SK-N-SH (cell line): ENCODE results near the gene KCNF1. TPM values are rescaled to one million over a fixed set of nuclear protein-coding genes. Genes with fewer than 3 reads are reported as not detected.

Experiments
- CTCF ChIA-PET: fragments of 300-600, 350-600 bp; formaldehyde crosslinking; extraction: SDS; loops from one replicate; lab custom pipeline; 2021; lab: Yijun Ruan, JAX
- POLR2A ChIA-PET: fragments of 350-600 bp; sonication (Branson Sonifier 250); formaldehyde crosslinking; extraction: SDS; loops from one replicate; lab custom pipeline; 2020; ENCODE audit warnings: antibody characterized with exemption, inconsistent platforms; lab: Yijun Ruan, JAX
- DNase-seq: peaks from one replicate; pipeline ENCODE4 v3.0.0; 2012
- H2AFZ ChIP-seq: fragments of 200-600 bp; sonication (generic); 2 replicates; pipeline ENCODE4 v1.8.1; 2016; ENCODE audit warnings: antibody characterized with exemption, mild to moderate bottlenecking, low read depth
- H3F3A ChIP-seq: fragments of 200-600 bp; sonication (generic); replicated peaks from 2 replicates; pipeline ENCODE3; 2016; ENCODE audit warnings: antibody characterized with exemption, mild to moderate bottlenecking; ENCODE audit not compliant: insufficient read depth
- H3K27ac ChIP-seq, 2 experiments: fragments of 200-500 bp in 1 of 2; fragments of 200-600 bp in 1 of 2; sonication (Bioruptor generic) in 1 of 2; sonication (generic), shearing (Covaris generic) in 1 of 2; 2 replicates each; pipeline versions ENCODE4 v1.5.1 to v1.6.1; 2014 to 2016; ENCODE audit warnings: low read depth in 2 of 2, inconsistent platforms in 1 of 2, low read length in 1 of 2, mild to moderate bottlenecking in 1 of 2, mixed read lengths in 1 of 2
- H3K27me3 ChIP-seq: fragments of 200-600 bp; sonication (generic), shearing (Covaris generic); 2 replicates; pipeline ENCODE4 v1.6.1; 2016; ENCODE audit warnings: mixed run types; ENCODE audit not compliant: insufficient read depth
- H3K36me3 ChIP-seq, 2 experiments: fragments of 200-500 bp in 1 of 2; fragments of 200-600 bp in 1 of 2; sonication (Bioruptor generic) in 1 of 2; sonication (generic) in 1 of 2; replicated peaks in 1 of 2; 2 replicates each; pipeline versions ENCODE3 to v1.5.1; 2014 to 2016; ENCODE audit warnings: low read length in 1 of 2, mild to moderate bottlenecking in 1 of 2; ENCODE audit not compliant: insufficient read depth in 2 of 2, control insufficient read depth in 1 of 2
- H3K4me1 ChIP-seq, 2 experiments: fragments of 200-500 bp in 1 of 2; fragments of 200-600 bp in 1 of 2; sonication (Bioruptor generic) in 1 of 2; sonication (generic), shearing (Covaris generic) in 1 of 2; 2 replicates each; pipeline versions ENCODE4 v1.5.1 to v1.6.1; 2014 to 2016; ENCODE audit warnings: low read depth in 1 of 2, low read length in 1 of 2, mixed run types in 1 of 2; ENCODE audit not compliant: insufficient read depth in 2 of 2, control insufficient read depth in 1 of 2
- H3K4me2 ChIP-seq: fragments of 200-600 bp; sonication (generic), shearing (Covaris generic); 2 replicates; pipeline ENCODE4 v1.6.1; 2017; ENCODE audit warnings: mixed run types
- H3K4me3 ChIP-seq, 2 experiments: fragments of 200-500 bp in 1 of 2; fragments of 200-600 bp in 1 of 2; sonication (Bioruptor generic) in 1 of 2; sonication (generic), shearing (Covaris generic) in 1 of 2; 2 replicates each; pipeline versions ENCODE4 v1.5.1 to v1.8.1; 2014 to 2016; ENCODE audit warnings: low read depth in 2 of 2, inconsistent platforms in 1 of 2, low read length in 1 of 2, mild to moderate bottlenecking in 1 of 2, mixed read lengths in 1 of 2, moderate library complexity in 1 of 2
- H3K79me2 ChIP-seq: fragments of 200-600 bp; sonication (generic); 2 replicates; pipeline ENCODE4 v1.8.1; 2017; ENCODE audit warnings: mild to moderate bottlenecking; ENCODE audit not compliant: insufficient read depth
- H3K9ac ChIP-seq: fragments of 200-600 bp; sonication (generic); 2 replicates; pipeline ENCODE4 v1.6.1; 2017; ENCODE audit warnings: mixed run types
- H3K9me2 ChIP-seq: fragments of 200-600 bp; sonication (generic); 2 replicates; pipeline ENCODE4 v1.6.1; 2017; ENCODE audit warnings: mixed run types
- H3K9me3 ChIP-seq: fragments of 200-600 bp; sonication (generic); 2 replicates; pipeline ENCODE4 v1.6.1; 2017; ENCODE audit warnings: mixed run types, mild to moderate bottlenecking, moderate library complexity
- H4K20me1 ChIP-seq: fragments of 200-600 bp; sonication (generic); 2 replicates; pipeline ENCODE4 v1.6.1; 2017; ENCODE audit warnings: mild to moderate bottlenecking, mixed run types; ENCODE audit not compliant: insufficient read depth
- CHD2 ChIP-seq: fragments of 150-350 bp; IDR thresholded peaks from 2 replicates; pipeline ENCODE4 v1.6.1; 2018; ENCODE audit warnings: low read length; ENCODE audit not compliant: partially characterized antibody
- EP300 ChIP-seq, 2 experiments: IDR thresholded peaks; 2 replicates each; pipeline versions ENCODE4 v1.4.0 to v1.6.1; 2012; ENCODE audit warnings: borderline replicate concordance in 1 of 2, low read depth in 1 of 2, low read length in 1 of 2
- IRF3 ChIP-seq: fragments of 150-350 bp; IDR thresholded peaks from 2 replicates; pipeline ENCODE4 v1.6.1; 2016; ENCODE audit warnings: mild to moderate bottlenecking, low read depth, low read length
- MEF2A ChIP-seq: IDR thresholded peaks from 2 replicates; pipeline ENCODE4 v1.4.0; 2012; ENCODE audit warnings: low read depth, borderline replicate concordance
- PBX3 ChIP-seq: IDR thresholded peaks from 2 replicates; pipeline ENCODE4; 2012
- POLR2AphosphoS5 ChIP-seq: IDR thresholded peaks from 2 replicates; pipeline ENCODE4 v1.6.1; 2012; ENCODE audit warnings: low read depth, low read length
- RFX5 ChIP-seq: IDR thresholded peaks from 2 replicates; pipeline ENCODE4 v1.6.1; 2012; ENCODE audit warnings: mild to moderate bottlenecking, improper control_type of control experiment, low read length
- TCF12 ChIP-seq: IDR thresholded peaks from 2 replicates; pipeline ENCODE4 v1.4.0; 2012
- YY1 ChIP-seq: IDR thresholded peaks from 2 replicates; pipeline ENCODE4 v1.4.0; 2012; ENCODE audit warnings: low read depth, mild to moderate bottlenecking
- WGBS: methylation state at CpG from one replicate; pipeline ENCODE4 v1.1.6; 2017; ENCODE audit warnings: low lambda C conversion rate; 5-methylcytosine and 5-hydroxymethylcytosine counted together
- polyA plus RNA-seq, 3 experiments: library from polyadenylated mRNA; depleted of rRNA; stranded (reverse); fragments of >200 nt; gene quantifications; 2 replicates each; pipeline ENCODE4 v1.2.3, GENCODE V29; 2012
- TF ChIP-seq, protein P1 (sequence below): fragments of 200-600 bp; sonication (generic); IDR thresholded peaks from 2 replicates; pipeline ENCODE4 v1.6.1; 2017; ENCODE audit warnings: antibody characterized with exemption, mild to moderate bottlenecking, moderate library complexity
- TF ChIP-seq, protein P2 (sequence below): IDR thresholded peaks from 2 replicates; pipeline ENCODE4 v1.6.1; 2012; ENCODE audit warnings: mild to moderate bottlenecking, low read depth, low read length, moderate library complexity

The KCNF1 gene
- polyA plus RNA-seq, 1 of the 3 experiments (the other 2 are of a cell fraction): 0.23 TPM

DNA sequence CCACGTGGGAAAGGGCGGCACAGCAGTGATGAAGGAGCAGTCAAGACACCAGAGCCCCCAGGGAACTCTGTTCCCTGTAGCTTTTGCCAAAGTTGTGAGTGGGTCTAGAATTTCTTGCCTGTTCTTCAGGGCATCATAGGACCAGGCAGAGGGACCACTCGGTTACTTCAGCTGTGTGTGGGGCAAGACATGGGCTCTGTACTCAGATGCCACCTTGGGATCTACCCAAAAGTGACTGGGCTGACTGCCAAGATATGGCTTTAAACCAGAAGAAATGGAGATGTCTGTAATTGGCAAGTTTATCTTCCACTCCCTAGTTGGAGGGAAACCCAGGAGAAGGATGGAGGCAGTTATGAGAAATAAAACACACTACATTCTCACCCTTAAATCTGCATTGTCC, 29.6 kb downstream of the KCNF1 start:
- Histone ChIP-seq H4K20me1 (no peaks in the 10 kb centered on the region), H3F3A (no peaks in the 10 kb centered on the region), H3K9ac (no peak overlapping the region), H2AFZ (no peak overlapping the region), H3K9me2 (no peaks in the 10 kb centered on the region), H3K79me2 (no peaks in the 10 kb centered on the region), H3K4me1 (peaks cover 7 to 9% of the 10 kb centered on the region in 2 experiments; a peak in 3 of 4 replicates), H3K4me2 (no peak overlapping the region), H3K9me3 (no peaks in the 10 kb centered on the region), H3K36me3 (no peaks in the 10 kb centered on the region), H3K27ac (no peak overlapping the region), H3K27me3 (no peaks in the 10 kb centered on the region), H3K4me3 (no peak overlapping the region)
- CTCF ChIA-PET: interaction anchor here (1.0 to 2.0 kb wide), 4 partner anchors 10 to 109 kb away, joined by 3 to 5 read pairs (median 4); partner anchors contain the start of gene KCNF1
- POLR2A ChIA-PET: no interaction called here
- 68% methylated on average over 3 of the region's 3 CpGs for WGBS
- TF ChIP-seq TCF12 (no peak), YY1 (no peak), EP300 (IDR thresholded peaks at IDR 0.05; ENCODE audit: borderline replicate concordance in 1 of 2, low read depth in 1 of 2, low read length in 1 of 2) (no peak), CHD2 (no peak), IRF3 (no peak), POLR2AphosphoS5 (no peak), PBX3 (no peak), MEF2A (no peak), RFX5 (no peak)
- TF ChIP-seq, protein P1, sequence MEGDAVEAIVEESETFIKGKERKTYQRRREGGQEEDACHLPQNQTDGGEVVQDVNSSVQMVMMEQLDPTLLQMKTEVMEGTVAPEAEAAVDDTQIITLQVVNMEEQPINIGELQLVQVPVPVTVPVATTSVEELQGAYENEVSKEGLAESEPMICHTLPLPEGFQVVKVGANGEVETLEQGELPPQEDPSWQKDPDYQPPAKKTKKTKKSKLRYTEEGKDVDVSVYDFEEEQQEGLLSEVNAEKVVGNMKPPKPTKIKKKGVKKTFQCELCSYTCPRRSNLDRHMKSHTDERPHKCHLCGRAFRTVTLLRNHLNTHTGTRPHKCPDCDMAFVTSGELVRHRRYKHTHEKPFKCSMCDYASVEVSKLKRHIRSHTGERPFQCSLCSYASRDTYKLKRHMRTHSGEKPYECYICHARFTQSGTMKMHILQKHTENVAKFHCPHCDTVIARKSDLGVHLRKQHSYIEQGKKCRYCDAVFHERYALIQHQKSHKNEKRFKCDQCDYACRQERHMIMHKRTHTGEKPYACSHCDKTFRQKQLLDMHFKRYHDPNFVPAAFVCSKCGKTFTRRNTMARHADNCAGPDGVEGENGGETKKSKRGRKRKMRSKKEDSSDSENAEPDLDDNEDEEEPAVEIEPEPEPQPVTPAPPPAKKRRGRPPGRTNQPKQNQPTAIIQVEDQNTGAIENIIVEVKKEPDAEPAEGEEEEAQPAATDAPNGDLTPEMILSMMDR: no peak
- TF ChIP-seq, protein P2, sequence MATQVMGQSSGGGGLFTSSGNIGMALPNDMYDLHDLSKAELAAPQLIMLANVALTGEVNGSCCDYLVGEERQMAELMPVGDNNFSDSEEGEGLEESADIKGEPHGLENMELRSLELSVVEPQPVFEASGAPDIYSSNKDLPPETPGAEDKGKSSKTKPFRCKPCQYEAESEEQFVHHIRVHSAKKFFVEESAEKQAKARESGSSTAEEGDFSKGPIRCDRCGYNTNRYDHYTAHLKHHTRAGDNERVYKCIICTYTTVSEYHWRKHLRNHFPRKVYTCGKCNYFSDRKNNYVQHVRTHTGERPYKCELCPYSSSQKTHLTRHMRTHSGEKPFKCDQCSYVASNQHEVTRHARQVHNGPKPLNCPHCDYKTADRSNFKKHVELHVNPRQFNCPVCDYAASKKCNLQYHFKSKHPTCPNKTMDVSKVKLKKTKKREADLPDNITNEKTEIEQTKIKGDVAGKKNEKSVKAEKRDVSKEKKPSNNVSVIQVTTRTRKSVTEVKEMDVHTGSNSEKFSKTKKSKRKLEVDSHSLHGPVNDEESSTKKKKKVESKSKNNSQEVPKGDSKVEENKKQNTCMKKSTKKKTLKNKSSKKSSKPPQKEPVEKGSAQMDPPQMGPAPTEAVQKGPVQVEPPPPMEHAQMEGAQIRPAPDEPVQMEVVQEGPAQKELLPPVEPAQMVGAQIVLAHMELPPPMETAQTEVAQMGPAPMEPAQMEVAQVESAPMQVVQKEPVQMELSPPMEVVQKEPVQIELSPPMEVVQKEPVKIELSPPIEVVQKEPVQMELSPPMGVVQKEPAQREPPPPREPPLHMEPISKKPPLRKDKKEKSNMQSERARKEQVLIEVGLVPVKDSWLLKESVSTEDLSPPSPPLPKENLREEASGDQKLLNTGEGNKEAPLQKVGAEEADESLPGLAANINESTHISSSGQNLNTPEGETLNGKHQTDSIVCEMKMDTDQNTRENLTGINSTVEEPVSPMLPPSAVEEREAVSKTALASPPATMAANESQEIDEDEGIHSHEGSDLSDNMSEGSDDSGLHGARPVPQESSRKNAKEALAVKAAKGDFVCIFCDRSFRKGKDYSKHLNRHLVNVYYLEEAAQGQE: no peak
- no peak for DNase-seq
